Pons (tissue), 1 donor: ENCODE data around the gene ATG4A.

Source experiments
- DNase-seq: peaks from one replicate; pipeline ENCODE4 v3.0.0-alpha.2; 2016; ENCODE audit warnings: low spot score

The ATG4A gene

DNA sequence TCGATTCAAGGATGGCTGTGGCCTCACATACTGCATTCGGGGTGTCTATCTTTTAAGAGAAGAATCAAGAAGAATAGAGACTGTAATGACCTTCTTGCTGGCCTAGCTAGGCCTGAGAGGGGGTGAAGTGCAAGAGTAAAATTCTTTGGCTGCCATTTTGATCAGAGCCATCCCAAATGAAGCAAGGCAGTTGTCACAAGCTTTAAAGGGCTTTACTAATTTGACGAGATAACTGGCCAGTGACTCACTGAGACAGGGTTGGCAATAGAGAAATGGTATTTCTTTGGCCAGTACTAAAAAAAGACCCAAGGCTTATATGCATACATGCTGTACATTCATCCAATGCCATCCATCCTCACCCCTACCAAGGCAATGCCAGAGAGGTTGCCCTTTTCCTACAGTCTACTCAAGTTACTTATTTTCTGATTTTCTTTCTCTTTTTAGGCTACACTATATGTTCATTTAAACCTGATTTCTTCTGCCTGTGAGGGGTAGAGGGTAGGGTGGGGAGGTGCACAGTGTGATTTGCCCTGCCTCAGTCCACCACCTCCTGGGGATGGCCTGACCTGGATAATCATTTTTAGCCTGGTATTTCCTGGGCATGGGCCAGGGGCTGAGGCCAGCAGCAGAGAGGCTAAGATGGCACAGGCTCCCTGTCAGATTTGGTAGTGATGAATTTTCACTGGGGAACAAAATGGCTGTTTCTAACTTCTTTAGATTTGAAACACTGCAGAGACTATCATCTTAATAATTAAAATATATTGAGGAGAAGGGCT, 32.2 kb downstream of the ATG4A start:
- no peak for DNase-seq

DNA sequence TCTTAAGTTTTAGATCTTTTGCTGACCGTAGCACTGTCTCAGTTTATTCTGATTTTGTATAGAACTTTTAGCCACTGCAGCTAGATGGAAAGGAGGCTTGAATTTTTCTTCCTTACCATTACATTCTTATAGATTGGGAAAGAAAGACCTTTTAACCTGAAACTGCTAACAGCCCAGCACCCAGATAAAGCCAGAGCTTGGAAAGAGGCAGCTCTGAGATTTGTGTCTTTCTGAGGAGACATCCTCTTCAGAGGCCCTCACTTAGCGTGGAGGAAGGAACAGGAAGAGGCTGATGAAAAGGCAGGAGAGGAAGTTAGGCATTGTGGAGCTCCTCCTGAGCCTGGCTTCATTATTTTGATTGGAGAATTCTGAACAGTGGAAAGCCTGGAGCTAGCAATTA, 35.1 kb downstream of the ATG4A start:
- DNase-seq: no peak

DNA sequence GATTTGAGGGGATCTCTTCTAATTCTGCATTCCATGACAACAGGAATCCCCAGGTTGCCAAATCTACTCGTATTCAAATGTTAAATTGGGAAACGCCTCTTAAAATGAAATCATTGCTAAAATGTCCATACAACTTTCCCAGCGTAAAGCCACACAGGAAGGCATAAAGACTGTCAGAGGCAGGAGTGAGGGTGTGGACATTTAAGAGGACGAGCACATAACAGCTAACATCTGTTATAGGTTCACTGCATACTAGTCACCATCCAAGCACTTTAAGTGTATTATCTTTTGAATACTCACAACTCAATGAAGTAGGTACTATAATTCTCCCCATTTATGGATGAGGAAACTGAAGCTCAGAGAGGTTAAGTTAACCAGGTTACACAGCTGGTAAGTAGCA, 35.6 kb downstream of the ATG4A start:
- no peak for DNase-seq

DNA sequence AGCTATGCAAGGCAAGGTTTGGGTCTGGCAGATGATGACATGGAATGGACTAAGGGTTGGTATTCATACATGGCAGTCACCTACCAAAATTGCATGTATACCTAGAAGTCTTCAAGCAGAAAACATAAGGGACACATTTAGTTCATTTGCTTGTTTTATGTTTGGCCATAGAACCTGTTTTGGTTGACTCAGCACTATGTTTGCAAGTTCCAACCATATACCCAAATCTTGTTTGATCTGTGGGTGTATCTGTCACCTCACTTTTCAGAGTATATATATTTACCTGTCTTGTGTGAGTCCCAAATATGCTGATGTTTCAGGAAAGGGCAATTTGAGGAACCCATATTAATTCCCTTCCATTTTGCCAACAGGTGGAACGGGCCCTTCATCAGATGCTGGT, 39.3 kb downstream of the ATG4A start:
- DNase-seq: no peak

DNA sequence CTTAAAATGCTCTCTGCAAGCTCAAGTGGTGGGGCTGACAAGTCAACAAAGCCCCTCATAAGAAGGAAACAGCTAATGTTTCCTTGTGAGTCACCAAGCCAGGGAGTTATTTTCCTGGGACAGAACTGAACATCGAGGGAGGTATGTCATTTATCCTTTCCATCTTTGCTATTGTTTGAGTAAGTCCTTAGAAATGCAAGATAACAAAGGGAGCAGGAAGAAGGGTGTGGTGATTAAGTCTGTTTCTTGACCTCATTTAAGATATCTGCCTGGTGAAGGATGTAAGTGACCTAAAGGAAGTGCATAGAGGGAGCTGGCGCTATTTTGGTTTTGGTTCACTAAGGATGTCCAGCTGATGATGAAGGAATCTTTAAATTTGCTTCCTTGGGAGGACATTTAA, 39.9 kb downstream of the ATG4A start:
- DNase-seq: no peak

DNA sequence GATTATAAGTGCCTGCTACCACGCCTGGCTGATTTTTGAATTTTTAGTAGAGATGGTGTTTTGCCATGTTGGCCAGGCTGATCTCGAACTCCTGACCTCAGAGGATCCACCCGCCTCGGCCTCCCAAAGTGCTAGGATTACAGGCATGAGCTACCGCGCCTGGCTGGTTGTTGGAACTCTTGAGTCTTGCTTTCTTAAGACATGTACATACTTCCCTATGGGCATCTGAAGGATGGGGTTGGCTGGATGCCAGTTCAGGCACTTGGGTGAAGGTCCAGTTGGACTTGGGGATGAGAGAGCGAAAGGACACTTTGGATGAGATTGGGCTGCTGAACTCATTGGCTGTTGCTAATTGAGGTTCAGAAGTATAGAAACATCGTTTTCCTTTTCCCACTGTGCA, 40.5 kb downstream of the ATG4A start:
- DNase-seq: no peak

DNA sequence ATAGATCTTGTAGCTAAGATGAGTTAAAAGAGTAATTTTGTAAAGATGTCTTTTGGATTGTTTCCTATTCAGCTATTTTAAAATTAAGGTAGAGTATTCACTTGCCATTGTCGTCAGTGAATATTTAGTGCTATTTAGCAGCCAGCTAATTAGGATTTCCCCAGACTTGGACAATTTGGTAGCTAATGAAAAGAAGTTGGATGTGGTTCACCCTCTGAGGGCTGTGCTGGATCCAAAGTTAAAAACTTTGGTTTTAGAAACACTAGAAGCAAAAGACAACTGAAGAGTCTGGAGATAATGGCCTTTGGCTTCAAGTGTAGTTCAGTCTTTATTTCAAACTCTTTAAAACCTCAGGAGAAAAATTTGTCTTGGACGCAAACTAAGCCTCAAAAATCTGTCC, 41.3 kb downstream of the ATG4A start:
- DNase-seq: peak; percentile 1

DNA sequence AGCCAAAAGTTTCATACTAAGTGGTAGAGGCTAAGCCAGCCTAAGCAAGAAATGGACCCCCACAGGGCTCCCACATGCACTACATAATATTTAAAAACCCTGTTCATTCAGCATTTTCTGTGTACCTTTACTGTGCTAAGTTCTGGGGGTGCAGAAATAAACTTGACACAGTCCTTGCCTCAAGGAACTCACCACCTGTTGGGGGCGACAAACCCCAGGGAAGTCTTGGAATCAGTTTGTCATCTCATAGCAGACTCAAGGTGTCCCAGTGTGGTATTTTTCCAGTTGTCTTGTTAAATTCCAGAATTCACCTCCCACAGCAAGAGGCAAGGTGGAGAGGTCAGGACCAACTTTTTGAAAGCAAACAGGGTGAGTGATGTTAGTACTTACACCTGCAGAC, 43.1 kb downstream of the ATG4A start:
- DNase-seq: no peak

DNA sequence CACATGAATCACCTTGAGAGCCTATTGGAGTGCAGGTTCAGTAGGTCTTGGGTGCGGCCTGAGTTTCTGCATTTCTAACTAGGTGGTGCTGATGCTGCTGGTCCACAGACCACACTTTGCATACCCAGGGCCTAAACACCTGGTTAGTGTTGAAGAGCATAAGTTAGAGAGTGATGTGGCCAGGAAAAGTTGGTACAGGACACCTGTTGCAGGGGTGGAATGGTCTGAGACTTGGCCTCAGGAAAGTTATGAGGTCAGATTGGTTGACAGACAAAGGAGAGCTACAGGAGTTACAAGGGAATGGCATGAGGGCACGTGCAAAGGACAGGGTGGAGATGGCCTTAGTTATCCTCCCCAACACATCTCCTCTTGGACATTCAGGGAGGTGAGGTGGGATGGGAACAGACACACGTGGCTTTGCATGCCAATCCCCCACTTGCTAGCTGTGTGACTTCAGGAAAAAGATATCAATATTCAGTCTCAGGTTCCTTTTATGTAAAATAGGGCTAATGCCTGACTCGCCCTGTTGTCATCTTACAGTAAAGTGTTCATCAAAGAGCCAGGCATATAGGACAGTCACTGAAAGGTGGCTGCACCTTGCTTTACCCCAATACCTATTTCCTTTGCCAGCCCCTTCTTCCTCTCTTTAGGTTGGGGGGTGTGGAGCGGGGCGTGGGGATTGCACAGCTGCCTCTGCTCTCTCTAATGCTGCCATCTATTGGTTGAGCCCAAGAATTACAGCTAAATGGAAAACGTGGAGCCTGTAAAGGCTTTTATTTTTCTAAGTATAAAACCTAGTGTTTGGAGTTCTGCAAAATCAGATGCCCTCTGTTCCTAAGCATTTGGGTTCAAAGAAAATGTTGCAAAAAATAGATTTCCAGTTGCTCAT, 47.5 kb downstream of the ATG4A start:
- DNase-seq: no peak

DNA sequence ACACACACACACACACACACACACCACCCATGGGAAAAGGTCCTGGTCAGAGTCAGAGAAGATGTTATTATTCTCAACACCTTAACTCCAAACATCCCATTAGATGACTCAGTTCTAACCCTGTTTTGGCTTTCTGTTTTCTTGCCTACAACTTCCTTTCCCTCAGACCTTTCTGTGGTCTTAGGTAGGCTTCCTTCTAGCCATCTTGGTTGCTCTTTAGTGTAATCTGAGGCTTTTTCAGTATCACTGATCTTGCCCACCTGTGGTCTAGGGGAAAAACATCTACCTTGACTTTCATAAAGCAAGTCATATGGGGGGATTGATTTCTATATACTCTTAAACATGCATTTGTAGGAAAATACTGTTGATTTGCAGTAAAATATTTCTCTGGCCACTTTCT, 56.9 kb downstream of the ATG4A start:
- no peak for DNase-seq

DNA sequence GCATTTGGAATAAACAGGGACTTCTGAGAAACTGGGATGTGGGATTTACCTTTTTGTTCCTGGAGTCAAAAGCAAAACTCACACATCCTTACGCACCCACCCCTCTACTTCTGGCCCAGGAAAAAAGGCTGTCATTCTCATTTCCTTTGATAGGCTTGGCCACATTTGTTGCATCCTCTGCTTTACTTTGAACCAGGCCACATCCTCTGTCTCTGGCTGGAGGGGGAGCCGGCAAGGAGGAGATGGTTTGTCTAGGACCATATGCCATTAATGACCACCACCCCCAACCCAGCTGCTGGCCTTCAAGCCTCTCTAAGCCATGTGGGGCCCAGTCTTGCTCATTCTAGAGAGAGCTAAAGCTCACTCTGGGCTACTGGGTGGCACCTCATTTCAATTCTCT, 64.5 kb downstream of the ATG4A start:
- no peak for DNase-seq

DNA sequence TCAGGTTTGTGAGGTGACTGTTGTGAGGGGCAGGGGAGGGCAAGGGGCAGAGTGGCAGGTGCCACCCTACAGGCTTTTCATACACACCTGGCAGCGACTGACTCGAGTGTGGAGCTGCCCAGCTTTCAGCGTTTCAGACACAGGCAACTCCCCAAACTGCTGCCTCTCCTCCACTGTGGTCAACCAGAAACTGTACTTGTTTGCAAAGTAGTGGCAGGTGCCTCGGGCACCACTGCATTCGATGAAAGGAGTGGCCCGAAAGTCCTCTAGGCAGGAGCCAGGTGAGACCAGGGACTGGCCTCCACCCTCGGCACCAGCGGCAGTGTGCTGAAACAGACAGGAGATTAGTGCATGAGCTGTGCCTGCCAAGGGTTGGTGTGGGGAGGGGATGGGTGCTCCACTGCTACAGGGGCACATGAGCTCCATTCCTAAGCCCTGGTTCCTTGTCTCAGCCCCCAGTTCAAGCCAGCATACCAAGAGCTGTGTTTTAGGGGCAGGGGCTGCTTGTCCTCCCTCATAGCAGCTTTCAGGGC, 65.4 kb downstream of the ATG4A start:
- DNase-seq: no peak

DNA sequence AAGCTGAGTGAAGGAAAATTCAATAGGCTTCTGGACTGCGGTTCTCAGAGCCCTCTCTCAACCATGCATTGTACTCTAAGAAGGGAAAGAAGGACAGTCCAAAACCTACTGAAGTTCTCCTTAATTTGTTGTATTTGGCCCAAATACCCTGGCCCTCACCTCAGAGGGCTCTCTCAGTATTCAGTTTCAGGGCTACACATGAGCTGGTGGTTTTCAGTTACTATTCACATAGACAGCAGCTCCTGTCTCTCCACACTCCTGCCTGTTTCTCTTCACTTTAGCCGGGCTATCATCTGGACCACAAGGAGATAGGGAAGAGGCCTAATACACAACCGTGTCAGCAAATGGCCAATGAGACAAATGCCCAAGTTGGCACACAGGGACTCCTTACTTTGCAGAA, 66.0 kb downstream of the ATG4A start:
- DNase-seq: no peak

DNA sequence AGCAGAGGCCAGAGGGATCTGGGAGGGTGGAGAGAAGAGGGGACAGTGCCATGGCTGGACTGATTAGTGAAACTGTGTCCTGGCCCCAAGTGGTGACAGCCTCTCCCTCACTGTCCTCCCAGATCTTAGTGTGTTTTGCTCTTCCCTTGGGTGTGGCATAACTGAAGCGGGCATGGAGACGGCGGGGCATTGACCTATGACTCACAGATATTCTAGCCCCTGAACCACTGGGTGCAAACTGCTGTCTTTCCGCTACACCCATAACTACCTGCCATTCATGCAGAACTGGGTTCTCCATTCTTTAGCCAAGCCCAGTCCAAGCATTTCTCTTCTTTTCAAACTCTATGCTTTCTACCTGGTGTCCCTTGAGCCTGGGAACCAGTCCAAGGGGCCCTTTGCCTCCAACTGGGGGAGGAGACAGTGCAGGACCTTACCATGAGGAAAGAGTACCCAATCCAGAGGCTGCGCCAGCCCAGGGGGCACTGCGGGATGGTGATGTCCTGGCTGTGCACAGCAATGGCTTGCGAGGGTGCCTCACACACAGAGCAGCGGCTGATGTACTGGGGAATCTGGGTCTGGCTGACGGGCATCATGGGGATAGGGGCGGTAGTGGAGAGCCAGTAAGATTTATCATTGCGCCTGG, 67.6 kb downstream of the ATG4A start:
- no peak for DNase-seq

DNA sequence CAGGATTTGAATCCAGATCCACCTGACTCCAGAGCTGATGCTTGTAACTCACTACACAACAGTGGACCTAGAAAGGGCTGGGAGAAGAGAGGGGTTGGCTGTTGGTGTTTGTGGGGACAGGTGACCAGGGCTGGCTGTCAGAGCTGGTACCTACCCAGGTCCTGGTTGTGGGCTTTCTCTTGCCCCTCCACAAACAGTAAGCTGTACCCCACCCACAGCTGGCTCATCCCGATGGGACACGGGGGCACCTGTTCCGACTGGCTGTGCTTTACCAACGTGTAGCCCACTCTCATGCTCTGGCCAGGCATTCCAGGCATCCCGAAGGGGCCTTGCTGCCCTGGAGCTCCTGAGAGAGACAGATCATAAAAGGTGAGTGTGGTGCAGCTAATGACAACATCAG, 68.7 kb downstream of the ATG4A start:
- DNase-seq: no peak

DNA sequence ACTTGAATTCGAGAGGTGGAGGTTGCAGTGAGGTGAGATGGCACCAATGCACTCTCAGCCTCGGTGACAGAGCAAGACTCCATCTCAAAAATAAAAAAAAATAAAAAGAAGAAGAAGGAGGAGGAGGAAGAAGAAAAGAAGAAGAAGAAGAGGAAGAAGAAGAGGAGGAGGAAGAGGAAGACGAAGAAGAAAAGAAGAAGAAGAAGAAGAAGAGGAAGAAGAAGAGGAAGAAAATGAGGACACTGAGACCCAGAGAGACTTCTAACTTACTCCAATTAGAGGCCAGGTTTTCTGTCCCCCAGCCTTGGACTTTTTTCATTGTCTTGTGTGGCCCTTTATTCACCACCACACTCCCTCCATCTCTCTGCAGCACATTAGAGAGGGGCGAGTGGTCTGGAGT, 70.7 kb downstream of the ATG4A start:
- no peak for DNase-seq

DNA sequence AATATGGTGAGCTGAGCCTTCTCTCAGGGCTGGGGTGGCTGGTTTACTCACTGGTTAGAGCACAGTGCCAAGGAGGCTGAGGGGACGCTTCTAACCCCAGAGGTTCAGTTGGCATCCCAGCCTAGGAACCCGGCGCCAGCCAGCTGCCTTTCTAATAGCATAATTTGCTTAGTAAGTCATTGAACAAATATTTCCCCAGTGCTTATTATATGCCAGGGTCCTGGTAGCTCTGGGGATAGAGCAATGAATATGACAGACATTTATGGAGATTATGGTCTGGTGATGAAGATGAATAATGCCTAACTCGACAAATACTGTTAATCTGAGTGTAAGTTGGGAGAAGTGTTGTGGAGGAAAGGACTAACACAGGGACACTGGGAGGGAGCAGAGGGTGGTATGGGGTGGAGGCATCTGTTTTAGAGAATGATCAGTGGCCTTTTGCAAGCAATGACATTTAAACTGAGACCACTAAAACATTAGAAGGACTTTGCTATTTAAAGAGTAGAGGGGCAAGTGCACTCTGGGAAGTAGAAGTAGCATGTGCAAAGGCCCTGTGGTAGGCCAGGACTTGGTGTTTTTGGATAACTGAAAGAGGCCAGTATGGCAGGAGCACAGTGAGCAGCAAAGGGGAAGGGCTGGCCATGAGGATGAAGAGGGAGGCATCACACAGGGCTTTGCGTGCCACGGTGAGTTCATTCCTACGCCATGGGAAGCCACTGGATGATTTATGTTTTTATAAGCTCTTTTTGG, 71.9 kb downstream of the ATG4A start:
- DNase-seq: no peak

DNA sequence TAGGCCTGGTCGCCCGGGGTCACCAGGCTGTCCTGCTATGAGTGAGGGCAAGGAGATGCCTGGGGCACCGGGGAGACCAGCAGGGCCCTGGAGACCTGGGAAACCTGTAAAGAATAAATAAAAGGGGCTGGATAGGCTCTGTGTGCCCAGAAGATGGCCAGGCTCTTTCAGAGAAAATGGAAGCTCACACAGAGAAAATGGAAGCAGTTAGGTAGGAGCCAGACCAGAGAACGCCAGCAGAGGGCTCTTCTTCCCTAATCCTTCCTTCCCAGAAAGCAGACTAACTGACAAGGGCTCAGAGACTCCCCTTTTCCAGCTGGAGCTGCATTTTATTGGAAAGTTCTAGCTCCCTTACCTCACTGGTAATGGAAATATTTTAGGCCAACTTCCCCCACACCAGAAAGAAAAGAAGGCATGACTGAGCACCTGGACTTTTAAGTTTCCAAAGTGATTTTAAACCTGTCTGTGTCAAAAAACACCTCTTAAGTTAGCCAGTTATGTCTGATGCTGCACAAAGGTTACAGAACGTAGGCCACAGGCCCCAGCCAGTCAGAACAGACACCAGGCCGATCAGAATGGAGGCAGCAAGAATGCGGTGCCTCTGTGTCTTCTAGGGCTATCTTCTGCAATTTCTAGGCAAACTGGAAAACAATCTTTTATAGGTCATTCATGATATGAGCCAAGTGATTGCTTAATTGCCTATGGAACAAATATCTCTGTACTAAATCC, 74.0 kb downstream of the ATG4A start:
- DNase-seq: peak; percentile 4

DNA sequence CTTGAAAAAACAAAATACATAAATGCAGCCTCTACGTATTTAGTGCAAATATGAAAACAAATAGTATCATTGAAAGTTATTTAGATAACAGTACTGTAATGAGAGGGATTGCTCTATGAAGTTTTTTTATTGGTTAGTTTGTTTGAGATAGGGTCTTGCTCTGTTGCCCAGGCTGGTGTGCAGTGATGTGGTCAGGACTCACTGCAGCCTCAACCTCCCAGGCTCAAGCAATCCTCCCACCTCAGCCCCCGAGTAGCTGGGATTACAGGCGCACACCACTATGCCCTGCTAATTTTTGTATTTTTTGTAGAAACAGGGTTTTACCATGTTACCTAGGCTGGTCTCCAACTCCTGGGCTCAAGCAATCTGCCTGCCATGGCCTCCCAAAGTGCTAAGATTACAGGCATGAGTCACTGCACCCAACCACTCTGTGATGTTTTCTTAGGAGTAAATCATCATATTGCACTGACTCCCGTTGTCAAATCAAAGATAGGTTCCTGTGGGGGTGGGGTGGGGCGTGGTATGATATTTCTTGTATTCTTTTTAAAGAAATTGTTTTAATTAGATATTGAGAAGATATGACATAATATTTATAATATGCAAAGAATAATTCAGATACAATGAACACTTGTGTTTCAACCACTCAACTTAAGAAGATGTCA, 75.8 kb downstream of the ATG4A start:
- DNase-seq: no peak

DNA sequence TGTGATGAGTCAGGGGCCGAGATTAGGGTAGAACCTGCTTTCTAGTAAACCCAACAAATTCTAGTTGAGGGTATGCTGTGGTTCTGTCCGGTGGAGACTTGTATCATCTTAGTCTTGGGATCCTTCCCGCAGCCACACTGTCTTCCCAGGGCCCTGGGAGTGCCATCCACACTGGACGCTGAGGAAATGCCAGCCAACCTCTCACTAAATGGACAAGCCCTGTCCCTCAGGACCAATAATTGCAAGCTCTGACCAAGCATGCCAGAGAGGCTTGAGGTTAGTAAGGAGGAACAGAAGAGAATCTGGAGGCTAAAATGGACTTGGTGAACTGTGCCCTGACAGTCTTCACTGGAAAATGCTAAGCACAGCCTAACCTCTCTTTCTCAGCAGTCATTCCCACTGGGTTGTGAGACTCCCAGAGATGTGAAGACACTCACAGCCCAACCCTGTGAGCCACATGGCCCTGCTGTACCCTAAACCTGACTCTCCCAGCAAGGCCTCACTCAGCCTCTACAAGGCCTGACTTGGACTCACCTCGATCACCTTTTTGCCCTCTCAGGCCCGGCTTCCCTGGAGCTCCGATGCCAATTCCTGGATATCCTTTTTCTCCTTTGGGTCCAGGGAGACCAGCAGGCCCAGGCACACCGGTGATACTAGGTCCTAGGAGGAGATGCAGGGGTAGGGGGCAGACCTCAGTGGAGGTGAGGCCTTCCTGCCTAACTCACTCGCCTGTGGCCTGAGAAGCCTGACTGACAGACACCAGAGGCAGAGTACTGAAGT, 77.6 kb downstream of the ATG4A start:
- no peak for DNase-seq
